ENCODE results near the gene KLHL30.

- TF ChIP-seq, protein P1, sequence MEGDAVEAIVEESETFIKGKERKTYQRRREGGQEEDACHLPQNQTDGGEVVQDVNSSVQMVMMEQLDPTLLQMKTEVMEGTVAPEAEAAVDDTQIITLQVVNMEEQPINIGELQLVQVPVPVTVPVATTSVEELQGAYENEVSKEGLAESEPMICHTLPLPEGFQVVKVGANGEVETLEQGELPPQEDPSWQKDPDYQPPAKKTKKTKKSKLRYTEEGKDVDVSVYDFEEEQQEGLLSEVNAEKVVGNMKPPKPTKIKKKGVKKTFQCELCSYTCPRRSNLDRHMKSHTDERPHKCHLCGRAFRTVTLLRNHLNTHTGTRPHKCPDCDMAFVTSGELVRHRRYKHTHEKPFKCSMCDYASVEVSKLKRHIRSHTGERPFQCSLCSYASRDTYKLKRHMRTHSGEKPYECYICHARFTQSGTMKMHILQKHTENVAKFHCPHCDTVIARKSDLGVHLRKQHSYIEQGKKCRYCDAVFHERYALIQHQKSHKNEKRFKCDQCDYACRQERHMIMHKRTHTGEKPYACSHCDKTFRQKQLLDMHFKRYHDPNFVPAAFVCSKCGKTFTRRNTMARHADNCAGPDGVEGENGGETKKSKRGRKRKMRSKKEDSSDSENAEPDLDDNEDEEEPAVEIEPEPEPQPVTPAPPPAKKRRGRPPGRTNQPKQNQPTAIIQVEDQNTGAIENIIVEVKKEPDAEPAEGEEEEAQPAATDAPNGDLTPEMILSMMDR (IDR thresholded peaks at IDR 0.05) = no peak
- TF ChIP-seq POLR2A (IDR thresholded peaks at IDR 0.05) = no peak
Measured at GRCh38 chr2:238145851-238146250, 7.4 kb downstream of the KLHL30 start.

Data from transverse colon (tissue), 3 donors.